MCF 10A (cell line): Measurements from ENCODE around the gene MFSD12. TPM values are rescaled to one million over a fixed set of nuclear protein-coding genes. Genes with fewer than 3 reads are reported as not detected.
A peak's percentile ranks its signal among the peaks of the same experiment; 100 is the strongest.

Experiments used
- BruUV-seq: library from RNA; stranded (reverse); fragments of 400-500 nt; replicated peaks from 2 replicates; lab custom pipeline; 2021; lab: Mats Ljungman, UMichigan
- CTCF ChIA-PET: fragments of 300-600 bp; sonication (Branson Sonifier 250); formaldehyde crosslinking; extraction: SDS; loops from one replicate; lab custom pipeline; 2021; ENCODE audit warnings: antibody characterized with exemption, inconsistent platforms; lab: Yijun Ruan, JAX
- POLR2A ChIA-PET: fragments of 300-600, 350-650 bp; sonication (Branson Sonifier 250); formaldehyde crosslinking; extraction: SDS; loops from one replicate; lab custom pipeline; 2020; ENCODE audit warnings: antibody characterized with exemption, inconsistent platforms; lab: Yijun Ruan, JAX
- DNase-seq: peaks from one replicate; pipeline ENCODE4 v3.0.0-alpha.2; 2018; ENCODE audit not compliant: unreplicated experiment
- H3K27ac Mint-ChIP-seq: one replicate; pipeline ENCODE4 v1.8.0; 2022; ENCODE audit warnings: mild to moderate bottlenecking, low read depth, mixed read lengths; ENCODE audit not compliant: unreplicated experiment
- H3K27me3 Mint-ChIP-seq: one replicate; pipeline ENCODE4 v1.8.0; 2022; ENCODE audit warnings: mixed read lengths; ENCODE audit not compliant: insufficient read depth, unreplicated experiment
- H3K36me3 Mint-ChIP-seq: one replicate; pipeline ENCODE4 v1.8.0; 2022; ENCODE audit warnings: mild to moderate bottlenecking, moderate library complexity, mixed read lengths; ENCODE audit not compliant: insufficient read depth, unreplicated experiment
- H3K4me1 Mint-ChIP-seq: one replicate; pipeline ENCODE4 v1.8.0; 2022; ENCODE audit warnings: mixed read lengths; ENCODE audit not compliant: insufficient read depth, unreplicated experiment
- H3K4me3 Mint-ChIP-seq: one replicate; pipeline ENCODE4 v1.8.0; 2022; ENCODE audit warnings: mild to moderate bottlenecking, moderate library complexity, mixed read lengths; ENCODE audit not compliant: unreplicated experiment
- H3K9me3 Mint-ChIP-seq: one replicate; pipeline ENCODE4 v1.8.0; 2022; ENCODE audit warnings: mixed read lengths; ENCODE audit not compliant: unreplicated experiment
- intact Hi-C: fragments of 100-400 bp; cut with micrococcal nuclease; formaldehyde crosslinking; loops from 2 replicates; pipeline ENCODE4 v1.14.1; 2022
- total RNA-seq: library from RNA; stranded (reverse); gene quantifications from 2 replicates; pipeline ENCODE4 v1.2.3, GENCODE V29; 2022
- TF ChIP-seq, protein P1 (sequence below): fragments of 200-600 bp; IDR thresholded peaks from one replicate; pipeline ENCODE4 v1.8.0; 2022; ENCODE audit warnings: antibody characterized with exemption, mild to moderate bottlenecking; ENCODE audit not compliant: unreplicated experiment

The MFSD12 gene
- total RNA-seq, 1 experiment from 2014 or later = 79.4 TPM

DNA sequence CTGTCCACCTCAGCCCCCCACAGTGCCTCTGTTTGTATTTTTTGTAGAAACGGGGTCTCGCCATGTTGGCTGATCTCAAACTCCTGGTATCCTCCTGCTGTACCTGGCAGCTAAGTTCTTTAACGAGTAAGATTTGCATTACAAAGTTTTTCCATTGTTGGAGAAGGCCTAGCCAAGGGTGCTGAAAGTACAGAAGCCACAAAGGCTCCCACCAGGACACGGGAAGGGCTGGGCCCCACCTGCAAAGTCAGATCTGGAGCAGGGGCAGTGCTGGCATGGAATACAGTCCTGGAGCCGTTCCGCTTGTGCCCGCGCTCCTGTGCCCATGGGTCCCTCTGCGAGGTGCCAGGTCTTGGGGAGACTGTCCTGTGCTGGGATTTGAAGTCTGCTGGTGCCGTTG lies 39.1 kb downstream of the MFSD12 start:
- TF ChIP-seq, protein P1, sequence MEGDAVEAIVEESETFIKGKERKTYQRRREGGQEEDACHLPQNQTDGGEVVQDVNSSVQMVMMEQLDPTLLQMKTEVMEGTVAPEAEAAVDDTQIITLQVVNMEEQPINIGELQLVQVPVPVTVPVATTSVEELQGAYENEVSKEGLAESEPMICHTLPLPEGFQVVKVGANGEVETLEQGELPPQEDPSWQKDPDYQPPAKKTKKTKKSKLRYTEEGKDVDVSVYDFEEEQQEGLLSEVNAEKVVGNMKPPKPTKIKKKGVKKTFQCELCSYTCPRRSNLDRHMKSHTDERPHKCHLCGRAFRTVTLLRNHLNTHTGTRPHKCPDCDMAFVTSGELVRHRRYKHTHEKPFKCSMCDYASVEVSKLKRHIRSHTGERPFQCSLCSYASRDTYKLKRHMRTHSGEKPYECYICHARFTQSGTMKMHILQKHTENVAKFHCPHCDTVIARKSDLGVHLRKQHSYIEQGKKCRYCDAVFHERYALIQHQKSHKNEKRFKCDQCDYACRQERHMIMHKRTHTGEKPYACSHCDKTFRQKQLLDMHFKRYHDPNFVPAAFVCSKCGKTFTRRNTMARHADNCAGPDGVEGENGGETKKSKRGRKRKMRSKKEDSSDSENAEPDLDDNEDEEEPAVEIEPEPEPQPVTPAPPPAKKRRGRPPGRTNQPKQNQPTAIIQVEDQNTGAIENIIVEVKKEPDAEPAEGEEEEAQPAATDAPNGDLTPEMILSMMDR = no peak
- CTCF ChIA-PET = interaction anchor here (0.7 to 1.3 kb wide), 2 partner anchors 28 to 45 kb away, joined by 3 read pairs; no protein-coding TSS in a partner anchor
- H3K27me3 Mint-ChIP-seq = no peaks in the 10 kb centered on the region
- peaks cover 23% of the 10 kb centered on the region for H3K36me3 Mint-ChIP-seq
- POLR2A ChIA-PET = interaction anchor here (0.6 kb wide), 1 partner anchor 725 kb away, joined by 4 read pairs; no protein-coding TSS in a partner anchor
- DNase-seq = no peak
- no TSS peak for BruUV-seq
- intact Hi-C loops = no loop called here
- no peaks in the 10 kb centered on the region for H3K9me3 Mint-ChIP-seq
- H3K4me1 Mint-ChIP-seq = peaks cover 11% of the 10 kb centered on the region
- H3K27ac Mint-ChIP-seq = no peak overlapping the region
- no peak overlapping the region for H3K4me3 Mint-ChIP-seq

- H3K27ac Mint-ChIP-seq = no peak overlapping the region
- H3K9me3 Mint-ChIP-seq = no peaks in the 10 kb centered on the region
- H3K27me3 Mint-ChIP-seq = no peaks in the 10 kb centered on the region
- ChIA-PET CTCF (interaction anchor here (1.3 kb wide), 1 partner anchor 45 kb away, joined by 3 read pairs; no protein-coding TSS in a partner anchor), POLR2A (no interaction called here)
- TF ChIP-seq, protein P1 = no peak
- peaks cover 11% of the 10 kb centered on the region for H3K4me1 Mint-ChIP-seq
- peaks cover 23% of the 10 kb centered on the region for H3K36me3 Mint-ChIP-seq
- intact Hi-C loops = no loop called here
- no TSS peak for BruUV-seq
- no peak overlapping the region for H3K4me3 Mint-ChIP-seq
- DNase-seq = no peak
These were observed 39.7 kb downstream of the MFSD12 start for GRCh38 chr19:3517638-3518037.

- peak; percentile 43 for DNase-seq
- ChIA-PET CTCF (no interaction called here), POLR2A (interaction anchor here (0.6 to 1.3 kb wide), 2 partner anchors 16 to 441 kb away, joined by 3 read pairs; partner anchors contain the start of gene DOHH)
- Mint-ChIP-seq H3K36me3 (peaks cover 18% of the 10 kb centered on the region), H3K27ac (no peak overlapping the region), H3K4me3 (no peak overlapping the region), H3K9me3 (no peaks in the 10 kb centered on the region), H3K27me3 (no peaks in the 10 kb centered on the region), H3K4me1 (peaks cover 11% of the 10 kb centered on the region)
- intact Hi-C loops = no loop called here
- no TSS peak for BruUV-seq
- TF ChIP-seq, protein P1 = no peak
These were observed 40.6 kb downstream of the MFSD12 start for GRCh38 chr19:3516675-3517207.

GRCh38 chr19:3515891-3516422 lies 41.4 kb downstream of the MFSD12 start:
- ChIA-PET CTCF (interaction anchor here (0.6 kb wide), 1 partner anchor 281 kb away, joined by 6 read pairs; no protein-coding TSS in a partner anchor), POLR2A (interaction anchor here (0.6 to 1.3 kb wide), 2 partner anchors 15 to 442 kb away, joined by 3 read pairs; partner anchors contain the start of gene DOHH)
- Mint-ChIP-seq H3K36me3 (peaks cover 11% of the 10 kb centered on the region), H3K27ac (no peak overlapping the region), H3K4me1 (peaks cover 4% of the 10 kb centered on the region), H3K4me3 (no peak overlapping the region), H3K27me3 (no peaks in the 10 kb centered on the region), H3K9me3 (no peaks in the 10 kb centered on the region)
- TF ChIP-seq, protein P1 = no peak
- no TSS peak for BruUV-seq
- no peak for DNase-seq
- intact Hi-C loops = no loop called here
